ENCODE results near the gene ASTN2.

GRCh38 chr9:117323390-117323789 is 91.5 kb downstream of the ASTN2 start:
- TF ChIP-seq GATA3 (IDR thresholded peaks at IDR 0.05; ENCODE audit: low read depth, low read length) (no peak), GATA2 (IDR thresholded peaks at IDR 0.05; ENCODE audit: low read depth, low read length) (no peak)

All from SH-SY5Y (cell line).